Measurements from ENCODE around the gene C2CD3. TPM values are rescaled to one million over a fixed set of nuclear protein-coding genes. Genes with fewer than 3 reads are reported as not detected.
A peak's percentile ranks its signal among the peaks of the same experiment; 100 is the strongest.
"Not testable (repeated sequence)": the region's sequence is repeated elsewhere in the genome, so short reads cannot be mapped to it uniquely, and the experiment has no call there.

C2CD3 gene
- total RNA-seq, 4 donors from 2014 or later: 5.9 to 19.1 (median 14.2) TPM

DNA sequence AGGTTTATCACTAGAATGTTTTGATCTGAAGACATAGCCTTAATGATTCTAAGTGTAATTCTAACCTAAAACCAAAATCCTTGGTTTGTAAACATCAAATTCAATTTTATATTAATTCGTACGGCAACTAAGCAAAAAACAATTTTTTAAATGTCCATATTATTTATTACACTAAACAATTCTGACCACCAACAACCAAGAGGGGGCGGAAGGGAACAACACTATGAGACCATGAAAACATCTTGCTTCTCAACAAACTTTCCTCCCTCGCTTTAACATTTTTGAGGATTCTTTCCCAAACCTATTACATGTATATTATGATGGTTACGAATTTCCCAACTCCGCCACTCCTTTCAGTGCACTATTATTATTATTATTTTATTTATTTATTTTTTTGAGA, 181.6 kb downstream of the C2CD3 start:
- TF ChIP-seq, protein P1, sequence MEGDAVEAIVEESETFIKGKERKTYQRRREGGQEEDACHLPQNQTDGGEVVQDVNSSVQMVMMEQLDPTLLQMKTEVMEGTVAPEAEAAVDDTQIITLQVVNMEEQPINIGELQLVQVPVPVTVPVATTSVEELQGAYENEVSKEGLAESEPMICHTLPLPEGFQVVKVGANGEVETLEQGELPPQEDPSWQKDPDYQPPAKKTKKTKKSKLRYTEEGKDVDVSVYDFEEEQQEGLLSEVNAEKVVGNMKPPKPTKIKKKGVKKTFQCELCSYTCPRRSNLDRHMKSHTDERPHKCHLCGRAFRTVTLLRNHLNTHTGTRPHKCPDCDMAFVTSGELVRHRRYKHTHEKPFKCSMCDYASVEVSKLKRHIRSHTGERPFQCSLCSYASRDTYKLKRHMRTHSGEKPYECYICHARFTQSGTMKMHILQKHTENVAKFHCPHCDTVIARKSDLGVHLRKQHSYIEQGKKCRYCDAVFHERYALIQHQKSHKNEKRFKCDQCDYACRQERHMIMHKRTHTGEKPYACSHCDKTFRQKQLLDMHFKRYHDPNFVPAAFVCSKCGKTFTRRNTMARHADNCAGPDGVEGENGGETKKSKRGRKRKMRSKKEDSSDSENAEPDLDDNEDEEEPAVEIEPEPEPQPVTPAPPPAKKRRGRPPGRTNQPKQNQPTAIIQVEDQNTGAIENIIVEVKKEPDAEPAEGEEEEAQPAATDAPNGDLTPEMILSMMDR (IDR thresholded peaks at IDR 0.05): peak in 1 of 6 experiments; percentile 16
- TF ChIP-seq POLR2A (IDR thresholded peaks at IDR 0.05): no peak
- Histone ChIP-seq H3K4me3 (no peak overlapping the region), H3K9me3 (no peaks in the 10 kb centered on the region), H3K36me3 (no peaks in the 10 kb centered on the region), H3K27ac (no peak overlapping the region), H3K4me1 (peaks cover 0 to 3% (median 2%) of the 10 kb centered on the region in 3 donors), H3K27me3 (no peaks in the 10 kb centered on the region)
- 88 to 91% methylated on average over 6 of the region's 6 CpGs for WGBS, 2 donors
- DNase-seq: no peak
- intact Hi-C loops (cut with DNase I): no loop called here

DNA sequence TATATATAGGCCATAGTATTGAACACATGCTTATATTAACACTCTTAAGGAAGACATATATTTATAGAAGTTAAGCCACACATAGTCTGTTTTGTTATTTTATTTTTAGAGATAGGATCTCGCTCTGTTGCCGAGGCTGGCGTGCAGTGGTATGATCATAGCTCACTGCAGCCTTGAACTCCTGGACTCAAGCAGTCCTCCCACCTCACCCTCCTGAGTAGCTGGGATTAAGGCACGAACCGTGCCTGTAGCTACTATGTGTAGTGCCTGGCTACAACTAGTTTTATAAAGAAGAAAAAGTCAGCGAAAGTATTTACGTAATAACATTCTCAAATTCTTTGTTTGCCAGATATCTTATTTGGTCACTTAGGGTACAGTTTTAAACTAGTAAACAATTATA, 182.6 kb downstream of the C2CD3 start:
- no peak for DNase-seq
- WGBS, 2 donors: 82 to 84% methylated on average over 7 of the region's 7 CpGs
- no peak for TF ChIP-seq POLR2A (IDR thresholded peaks at IDR 0.05)
- TF ChIP-seq, protein P1 (IDR thresholded peaks at IDR 0.05): no peak
- Histone ChIP-seq H3K4me3 (no peak overlapping the region), H3K4me1 (peaks cover 6 to 12% (median 10%) of the 10 kb centered on the region in 3 donors), H3K27me3 (no peaks in the 10 kb centered on the region), H3K27ac (no peak overlapping the region), H3K36me3 (no peaks in the 10 kb centered on the region), H3K9me3 (no peaks in the 10 kb centered on the region)
- intact Hi-C loops (cut with DNase I): no loop called here

DNA sequence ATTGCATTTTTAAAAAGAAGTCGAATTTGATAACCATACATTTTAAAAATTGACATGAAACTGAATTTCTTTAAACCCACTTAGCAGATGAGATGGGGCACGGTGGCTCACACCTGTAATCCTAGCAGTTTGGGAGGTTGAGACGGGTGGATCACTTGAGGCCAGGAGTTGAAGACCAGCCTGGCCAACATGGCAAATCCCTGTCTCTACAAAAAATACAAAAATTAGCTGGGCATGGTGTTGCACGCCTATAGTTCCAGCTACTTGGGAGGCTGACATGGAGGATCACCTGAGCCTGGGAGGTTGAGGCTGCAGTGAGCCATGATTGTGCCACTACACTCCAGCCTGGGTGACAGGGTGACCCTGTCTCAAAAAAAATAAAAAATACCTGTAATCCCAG, 185.1 kb downstream of the C2CD3 start:
- H3K4me1 ChIP-seq: peaks cover 6 to 38% (median 17%) of the 10 kb centered on the region in 3 donors
- intact Hi-C loops (cut with DNase I); H3K27ac ChIP-seq; DNase-seq; H3K9me3 ChIP-seq; H3K36me3 ChIP-seq; H3K4me3 ChIP-seq; H3K27me3 ChIP-seq: not testable (repeated sequence)
- 94 to 99% methylated on average over 4 of the region's 4 CpGs for WGBS, 2 donors

DNA sequence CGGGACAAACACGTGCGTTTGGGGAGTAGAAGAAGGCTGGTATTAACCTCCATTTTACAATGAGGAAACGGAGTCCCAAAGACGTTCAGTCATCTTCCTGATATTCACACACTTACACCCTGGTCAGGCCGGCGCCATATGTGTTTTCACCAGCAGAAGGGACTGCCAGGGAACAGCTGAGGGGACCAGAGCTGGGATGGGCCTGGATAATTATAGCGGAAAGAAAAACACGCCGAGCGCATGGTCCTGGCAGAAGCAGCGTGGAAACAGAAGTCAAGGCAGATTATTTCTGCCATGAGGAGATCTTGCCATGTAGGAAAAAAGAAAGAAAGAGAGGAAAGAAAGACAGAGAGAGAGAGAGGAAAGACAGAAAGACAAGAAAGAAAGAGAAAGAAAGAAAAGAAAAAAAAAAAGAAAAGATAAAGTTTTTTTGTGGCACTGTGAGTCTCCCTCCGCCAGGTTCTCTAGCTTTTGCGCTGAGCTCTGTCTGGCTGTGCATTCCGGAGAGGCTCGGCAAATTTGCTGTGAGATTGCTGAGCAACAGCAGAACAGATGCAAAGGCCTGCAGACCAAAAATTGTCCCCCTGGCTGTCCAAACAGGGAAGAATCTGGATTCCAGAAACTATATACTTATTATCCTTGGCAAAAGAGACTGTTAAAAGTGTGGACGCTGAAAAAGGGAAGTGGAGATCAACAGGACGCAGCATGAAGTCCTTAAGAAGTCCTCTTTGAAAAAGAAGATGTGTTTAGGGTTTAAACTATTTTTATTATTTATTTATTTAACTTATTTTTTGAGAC, 186.9 kb downstream of the C2CD3 start:
- no peaks in the 10 kb centered on the region for H3K9me3 ChIP-seq
- H3K27me3 ChIP-seq: no peaks in the 10 kb centered on the region
- intact Hi-C loops (cut with DNase I): no loop called here
- H3K4me1 ChIP-seq: peaks cover 6 to 54% (median 22%) of the 10 kb centered on the region in 3 donors
- TF ChIP-seq, protein P1 (IDR thresholded peaks at IDR 0.05): no peak
- TF ChIP-seq POLR2A (IDR thresholded peaks at IDR 0.05): no peak
- no peak for DNase-seq
- H3K36me3 ChIP-seq: no peaks in the 10 kb centered on the region
- peak overlapping the region; percentile 78 to 93 (median 88) for H3K27ac ChIP-seq
- peak overlapping the region; percentile 44 to 72 (median 62) for H3K4me3 ChIP-seq
- 55 to 56% methylated on average over 17 to 18 of the region's 18 CpGs for WGBS, 2 donors

DNA sequence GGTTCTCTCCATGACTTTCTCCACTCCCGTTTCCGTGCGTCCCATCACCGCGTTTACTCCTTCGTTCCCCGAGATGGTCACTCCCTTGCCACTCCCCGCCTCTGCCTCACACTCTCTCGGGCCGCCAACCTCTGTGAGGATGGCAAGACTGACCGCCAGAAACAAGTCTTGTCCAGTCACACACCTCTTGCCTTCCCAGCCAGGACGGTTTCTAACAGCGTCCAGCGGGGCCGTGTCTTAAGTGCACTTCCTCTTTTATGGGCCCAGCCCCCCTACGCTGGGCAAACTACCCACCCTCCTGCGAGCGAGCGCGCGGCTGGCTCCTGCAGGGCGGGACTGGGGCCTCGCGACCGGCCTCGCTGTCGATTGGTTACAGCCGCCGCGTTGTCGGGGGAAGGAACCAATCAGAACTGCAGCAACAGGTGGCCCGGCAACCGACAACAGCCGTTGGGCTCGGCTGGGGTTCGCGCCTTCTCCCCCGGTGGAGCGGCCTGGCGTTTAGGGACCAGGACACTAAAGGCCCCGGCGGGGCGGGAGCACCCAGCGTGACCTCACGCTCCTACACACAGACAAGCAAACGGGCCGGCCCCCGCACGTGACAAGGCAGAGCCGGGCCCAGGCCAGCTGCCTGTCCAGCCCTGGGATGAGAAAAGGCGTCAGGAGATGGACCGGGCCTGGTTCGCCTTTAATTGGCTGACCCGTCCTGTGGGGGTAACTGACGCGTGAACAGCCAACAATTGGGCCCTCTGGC, 187.6 kb downstream of the C2CD3 start:
- H3K4me1 ChIP-seq: peaks cover 6 to 61% (median 22%) of the 10 kb centered on the region in 3 donors
- peak; percentile 80 for DNase-seq
- no peaks in the 10 kb centered on the region for H3K9me3 ChIP-seq
- intact Hi-C loops (cut with DNase I): no loop called here
- H3K27ac ChIP-seq: peak overlapping the region; percentile 78 to 93 (median 88)
- WGBS, 2 donors: 0% methylated on average over 13 to 15 of the region's 56 CpGs
- peak overlapping the region; percentile 44 to 72 (median 62) for H3K4me3 ChIP-seq
- H3K27me3 ChIP-seq: no peaks in the 10 kb centered on the region
- peaks cover 0 to 5% (median 0%) of the 10 kb centered on the region in 3 donors for H3K36me3 ChIP-seq
- peak in 2 of 4 donors; percentile 51 to 73 for TF ChIP-seq POLR2A (IDR thresholded peaks at IDR 0.05)
- TF ChIP-seq, protein P1 (IDR thresholded peaks at IDR 0.05): no peak

Measured in esophagus squamous epithelium (tissue), 5 donors.